GM19238 (cell line): ENCODE results near the gene RPL27A.

Experiments
- DNase-seq: peaks from one replicate; pipeline ENCODE4 v3.0.0; 2011; ENCODE audit warnings: low spot score; ENCODE audit not compliant: insufficient read length

Gene RPL27A

DNA sequence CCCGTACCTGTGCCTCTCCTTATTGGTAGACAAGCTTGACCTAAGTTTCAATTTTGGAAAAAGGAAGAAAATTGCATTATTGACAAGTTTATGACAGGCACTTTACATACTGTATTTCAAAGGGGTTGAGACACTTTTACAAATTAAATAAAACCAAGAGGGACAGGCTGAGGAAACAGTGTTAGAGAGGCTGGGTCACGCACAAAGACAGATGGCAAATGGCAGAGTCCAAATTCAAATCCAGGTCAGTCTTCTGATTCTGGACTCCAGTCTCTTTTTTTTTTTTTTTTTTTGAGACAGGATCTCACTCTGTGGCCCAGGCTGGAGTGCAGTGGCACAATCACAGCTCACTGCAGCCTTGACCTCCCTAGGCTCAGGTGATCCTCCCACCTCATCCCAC lies 10.2 kb upstream of the RPL27A start:
- DNase-seq = no peak

DNA sequence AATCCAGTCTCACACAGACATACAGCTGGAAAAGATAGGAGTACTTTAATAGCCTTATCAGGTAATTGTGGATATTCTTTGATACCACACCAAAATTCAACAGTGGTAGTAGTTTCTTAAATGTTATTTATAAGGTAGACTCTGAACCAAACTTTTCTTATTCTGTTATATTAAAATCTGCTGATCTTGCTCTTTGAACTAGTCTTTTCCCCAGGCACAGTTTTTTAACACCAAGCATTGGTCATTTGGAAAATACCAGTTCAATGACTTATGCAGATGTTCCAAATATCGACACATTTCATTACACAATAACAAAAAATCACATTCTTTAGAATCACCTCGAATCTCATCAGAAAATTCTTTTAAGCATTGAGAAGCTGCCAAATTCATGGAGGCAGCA lies 7.7 kb upstream of the RPL27A start:
- no peak for DNase-seq

DNA sequence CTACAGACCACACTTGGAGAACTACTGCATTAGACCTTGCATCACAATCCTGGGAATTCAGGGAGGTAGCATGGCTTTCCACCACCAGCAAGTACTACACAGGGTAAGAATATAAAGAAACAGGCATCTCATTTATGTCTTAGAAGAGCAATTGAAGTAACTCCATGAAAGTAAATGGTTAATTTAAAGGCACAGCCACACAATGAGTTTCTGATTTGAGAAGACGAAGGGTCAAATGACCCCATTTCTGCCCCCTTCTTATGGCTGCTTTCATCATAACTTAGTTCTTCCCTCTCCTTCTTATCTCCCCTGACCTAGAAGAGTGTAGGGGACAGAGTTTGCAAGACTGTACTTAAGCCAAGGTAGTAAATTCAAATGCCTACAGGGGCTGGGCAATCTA lies 6.1 kb upstream of the RPL27A start:
- DNase-seq = no peak

- DNase-seq = no peak
Observed at GRCh38 chr11:8679006-8679405, 3.6 kb upstream of the RPL27A start.

DNA sequence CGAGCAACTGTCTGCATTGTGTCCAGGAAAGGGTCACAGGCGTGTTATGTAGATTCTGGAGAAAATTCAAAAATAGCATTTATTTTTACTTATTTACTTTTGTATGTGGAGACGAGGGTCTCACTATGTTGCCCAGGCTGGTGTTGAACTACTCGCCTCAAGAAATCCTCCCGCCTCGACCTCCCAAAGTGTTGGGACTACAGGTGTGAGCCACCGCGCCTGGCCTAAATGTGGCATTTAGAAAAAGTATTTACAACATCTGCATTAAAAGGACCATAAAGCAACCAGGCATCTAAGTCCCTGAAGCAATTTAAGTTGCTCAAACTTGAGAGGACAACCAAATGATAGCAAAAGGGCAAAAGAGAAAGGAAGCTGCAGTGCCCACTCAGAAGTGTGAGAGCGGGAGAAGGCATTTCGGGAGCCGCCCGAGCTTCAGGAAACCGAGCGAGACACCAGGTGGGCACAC lies 722 bp upstream of the RPL27A start:
- DNase-seq = no peak

DNA sequence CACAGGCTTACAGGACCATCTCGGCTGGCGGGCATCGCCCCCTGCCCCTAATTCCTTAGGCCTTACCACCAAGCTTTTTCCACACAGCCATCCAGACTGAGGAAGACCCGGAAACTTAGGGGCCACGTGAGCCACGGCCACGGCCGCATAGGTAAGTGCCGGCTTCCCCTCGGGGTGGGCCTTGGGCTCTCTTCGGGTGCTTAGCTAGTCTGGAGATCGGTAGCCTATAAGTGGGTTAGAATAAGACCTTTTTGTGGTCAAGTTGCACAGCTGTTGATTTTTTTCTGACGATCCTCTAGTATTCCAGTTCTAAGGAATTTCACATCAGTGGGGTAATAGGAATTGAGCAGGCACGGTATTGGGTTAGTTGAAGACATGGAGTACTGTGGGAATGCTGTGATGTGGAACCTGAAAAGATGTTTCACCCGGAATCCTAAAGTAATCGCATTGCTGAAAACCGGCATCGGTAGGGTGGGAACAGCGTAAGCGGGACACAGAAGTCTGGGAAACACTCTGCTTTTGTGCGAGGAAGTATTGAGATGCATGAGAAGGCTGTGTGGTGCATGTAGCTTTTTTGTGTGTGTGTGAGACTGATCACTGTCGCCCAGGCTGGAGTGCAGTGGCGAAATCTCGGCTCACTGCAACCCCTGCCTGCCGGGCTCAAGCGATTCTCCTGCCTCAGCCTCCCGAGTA lies 669 bp downstream of the RPL27A start:
- no peak for DNase-seq

GRCh38 chr11:8684600-8685290 lies 2.2 kb downstream of the RPL27A start:
- DNase-seq = no peak

GRCh38 chr11:8685306-8685705 lies 2.7 kb downstream of the RPL27A start:
- no peak for DNase-seq

DNA sequence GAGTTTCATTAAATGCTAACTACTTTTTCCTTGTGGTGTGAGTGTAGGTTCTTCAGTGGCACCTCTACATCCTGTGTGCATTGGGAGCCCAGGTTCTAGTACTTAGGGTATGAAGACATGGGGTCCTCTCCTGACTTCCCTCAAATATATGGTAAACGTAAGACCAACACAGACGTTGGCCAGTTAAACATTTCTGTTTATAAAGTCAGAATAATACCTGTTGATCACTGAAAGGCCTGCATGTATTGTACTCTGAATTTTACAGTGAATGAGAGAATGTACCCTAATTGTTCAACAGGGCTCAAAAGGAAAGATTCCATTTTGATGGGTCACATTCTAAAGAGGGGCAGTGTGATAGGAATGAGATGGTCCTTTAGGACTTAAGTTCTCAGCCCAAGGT lies 3.2 kb downstream of the RPL27A start:
- no peak for DNase-seq

- no peak for DNase-seq
Observed at GRCh38 chr11:8686325-8686724, 3.7 kb downstream of the RPL27A start.

- DNase-seq = peak; percentile 97
Observed at GRCh38 chr11:8688414-8689362, 6.1 kb downstream of the RPL27A start.

- no peak for DNase-seq
Observed at GRCh38 chr11:8689726-8690255, 7.2 kb downstream of the RPL27A start.

- DNase-seq = no peak
Observed at GRCh38 chr11:8690374-8691342, 8.1 kb downstream of the RPL27A start.

- DNase-seq = no peak
Observed at GRCh38 chr11:8691601-8692000, 9.0 kb downstream of the RPL27A start.

GRCh38 chr11:8692417-8692816 lies 9.8 kb downstream of the RPL27A start:
- no peak for DNase-seq

GRCh38 chr11:8693010-8693551 lies 10.5 kb downstream of the RPL27A start:
- DNase-seq = no peak

DNA sequence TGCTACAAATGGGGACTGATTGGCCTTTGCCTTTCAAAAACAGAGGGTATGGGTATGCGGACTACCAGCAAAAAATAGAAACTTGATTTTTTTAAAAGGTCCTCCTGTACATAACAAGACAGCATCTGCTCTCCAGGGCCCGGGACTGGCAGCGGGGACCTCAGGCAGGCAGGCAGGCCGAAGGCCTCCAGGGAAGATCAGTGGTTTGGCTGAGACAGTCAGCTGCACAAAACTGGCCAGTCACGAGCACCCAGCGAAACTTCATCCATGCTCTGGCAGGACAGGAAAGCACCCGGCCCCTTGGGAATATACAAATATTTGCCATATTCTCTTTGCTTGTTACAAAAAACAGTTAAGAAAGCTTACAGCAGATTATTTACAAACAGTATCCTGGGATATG lies 11.0 kb downstream of the RPL27A start:
- no peak for DNase-seq

GRCh38 chr11:8694137-8694536 lies 11.5 kb downstream of the RPL27A start:
- no peak for DNase-seq

DNA sequence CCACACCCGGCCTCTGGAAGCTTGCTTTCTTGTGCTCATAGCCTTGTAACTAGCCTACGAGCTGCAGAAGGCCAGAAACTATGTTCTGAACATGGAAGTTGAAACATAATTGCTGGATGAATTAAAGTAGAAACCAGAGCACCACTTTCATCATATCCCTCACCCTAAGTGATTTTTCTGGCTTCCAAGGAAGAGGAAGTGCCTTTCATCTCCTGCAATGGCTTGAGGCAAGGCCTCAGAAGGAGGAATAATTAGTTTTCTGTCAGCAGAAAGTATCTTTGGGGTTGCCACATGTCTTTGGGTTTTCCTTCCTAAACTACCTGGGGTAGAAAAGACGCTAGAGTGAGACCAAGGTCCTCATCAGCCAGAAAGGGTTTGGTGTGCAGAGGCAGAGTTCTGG lies 14.5 kb downstream of the RPL27A start:
- DNase-seq = no peak

GRCh38 chr11:8698379-8698851 lies 15.8 kb downstream of the RPL27A start:
- DNase-seq = no peak
